GM23338 (cell line): ENCODE results near the gene UBXN1. TPM values are rescaled to one million over a fixed set of nuclear protein-coding genes. Genes with fewer than 3 reads are reported as not detected.
"Not testable (repeated sequence)": the region's sequence is repeated elsewhere in the genome, so short reads cannot be mapped to it uniquely, and the experiment has no call there.

Source experiments
- ATAC-seq: fragments of 200-7000 bp; cut with Tn5 transposase; 3 replicates; pipeline ENCODE4 v1.9.1; 2020
- DNase-seq: peaks from one replicate; pipeline ENCODE4 v3.0.0-alpha.2; 2015; ENCODE audit warnings: low spot score
- H2AFZ ChIP-seq: fragments of 200-600 bp; sonication (generic); 2 replicates; pipeline ENCODE4 v1.8.0; 2016; ENCODE audit warnings: antibody characterized with exemption, mild to moderate bottlenecking, moderate library complexity
- H3F3A ChIP-seq: fragments of 200-600 bp; sonication (generic); replicated peaks from 2 replicates; pipeline ENCODE4 v1.8.0; 2017; ENCODE audit warnings: antibody characterized with exemption, mixed run types, low read depth
- H3K27ac ChIP-seq: fragments of 200-600 bp; sonication (generic); 2 replicates; pipeline ENCODE4 v1.6.1; 2016; ENCODE audit warnings: low read depth
- H3K27me3 ChIP-seq: fragments of 200-600 bp; sonication (generic); 2 replicates; pipeline ENCODE4 v1.8.0; 2016; ENCODE audit warnings: mild to moderate bottlenecking, mixed run types, moderate library complexity; ENCODE audit not compliant: insufficient read depth
- H3K36me3 ChIP-seq: fragments of 200-600 bp; sonication (generic); 2 replicates; pipeline ENCODE4 v1.8.0; 2016; ENCODE audit warnings: mild to moderate bottlenecking; ENCODE audit not compliant: insufficient read depth
- H3K4me1 ChIP-seq: fragments of 200-600 bp; sonication (generic); 2 replicates; pipeline ENCODE4 v1.8.0; 2016; ENCODE audit warnings: mild to moderate bottlenecking, moderate library complexity; ENCODE audit not compliant: insufficient read depth
- H3K4me2 ChIP-seq: fragments of 200-600 bp; sonication (generic); 2 replicates; pipeline ENCODE4 v1.7.1; 2017; ENCODE audit warnings: mixed run types
- H3K4me3 ChIP-seq: fragments of 200-600 bp; sonication (generic); 2 replicates; pipeline ENCODE4 v1.6.1; 2016; ENCODE audit warnings: mixed run types
- H3K79me2 ChIP-seq: fragments of 200-600 bp; sonication (generic); replicated peaks from 2 replicates; pipeline ENCODE4 v1.8.0; 2017; ENCODE audit warnings: mild to moderate bottlenecking; ENCODE audit not compliant: insufficient read depth
- H3K9me2 ChIP-seq: fragments of 200-600 bp; sonication (generic); 2 replicates; pipeline ENCODE4 v1.8.0; 2017; ENCODE audit not compliant: insufficient read depth
- H4K20me1 ChIP-seq: fragments of 200-600 bp; sonication (generic); replicated peaks from 2 replicates; pipeline ENCODE4 v1.8.0; 2017; ENCODE audit warnings: mild to moderate bottlenecking; ENCODE audit not compliant: insufficient read depth
- H3K27ac Mint-ChIP-seq: 2 replicates; pipeline ENCODE4 v1.8.0; 2020; ENCODE audit warnings: inconsistent platforms, mild to moderate bottlenecking, moderate library complexity, mixed read lengths
- H3K27me3 Mint-ChIP-seq: 3 replicates; pipeline ENCODE4 v1.8.0; 2022; ENCODE audit warnings: low read depth, mild to moderate bottlenecking, moderate library complexity, mixed read lengths, inconsistent platforms; ENCODE audit not compliant: insufficient read depth, poor library complexity
- H3K36me3 Mint-ChIP-seq: 3 replicates; pipeline ENCODE4 v1.8.0; 2021; ENCODE audit warnings: low read depth, mild to moderate bottlenecking, inconsistent platforms, moderate library complexity, mixed read lengths
- H3K4me1 Mint-ChIP-seq: 3 replicates; pipeline ENCODE4 v1.8.0; 2020; ENCODE audit warnings: mild to moderate bottlenecking, inconsistent platforms, mixed read lengths
- H3K4me3 Mint-ChIP-seq: 3 replicates; pipeline ENCODE4 v1.8.0; 2021; ENCODE audit warnings: moderate library complexity, mild to moderate bottlenecking, inconsistent platforms, mixed read lengths
- H3K9me3 Mint-ChIP-seq: 3 replicates; pipeline ENCODE4 v1.8.0; 2020; ENCODE audit warnings: moderate library complexity, mild to moderate bottlenecking, inconsistent platforms, mixed read lengths
- CREB1 ChIP-seq: fragments of 250-450 bp; sonication (Bioruptor Pico); IDR thresholded peaks from 2 replicates; pipeline ENCODE4 v1.5.0; 2020; ENCODE audit warnings: low read depth, mild to moderate bottlenecking, moderate library complexity
- CTCF ChIP-seq, 2 experiments: fragments of 200-600 bp in 1 of 2; sonication (generic) in 1 of 2; conservative IDR thresholded peaks; 2 replicates each; pipeline versions ENCODE4 v1.5.1 to v1.6.1; 2016 to 2017; ENCODE audit warnings: antibody characterized with exemption in 2 of 2, low read depth in 2 of 2, mild to moderate bottlenecking in 2 of 2, moderate library complexity in 1 of 2
- ETS1 ChIP-seq: IDR thresholded peaks from 2 replicates; pipeline ENCODE4 v1.6.1; 2016; ENCODE audit warnings: antibody characterized with exemption
- EZH2 ChIP-seq: fragments of 200-600 bp; sonication (generic); IDR thresholded peaks from one replicate; pipeline ENCODE4 v1.8.0; 2017; ENCODE audit warnings: antibody characterized with exemption, mild to moderate bottlenecking, low read depth; ENCODE audit not compliant: unreplicated experiment
- EZH2phosphoT487 ChIP-seq: fragments of 200-600 bp; sonication (generic); IDR thresholded peaks from one replicate; pipeline ENCODE4 v1.8.1; 2018; ENCODE audit warnings: antibody characterized with exemption; ENCODE audit not compliant: unreplicated experiment
- JUNB ChIP-seq: IDR thresholded peaks from one replicate; pipeline ENCODE4 v1.6.1; 2016; ENCODE audit warnings: antibody characterized with exemption; ENCODE audit not compliant: unreplicated experiment
- NANOG ChIP-seq: IDR thresholded peaks from 2 replicates; pipeline ENCODE4 v1.6.1; 2016; ENCODE audit warnings: antibody characterized with exemption, borderline replicate concordance
- POLR2AphosphoS5 ChIP-seq: IDR thresholded peaks from 2 replicates; pipeline ENCODE4 v1.6.1; 2016; ENCODE audit warnings: antibody characterized with exemption, low read depth
- REST ChIP-seq: IDR thresholded peaks from one replicate; pipeline ENCODE4 v1.6.1; 2018; ENCODE audit warnings: antibody characterized with exemption; ENCODE audit not compliant: unreplicated experiment
- STAT1 ChIP-seq: IDR thresholded peaks from one replicate; pipeline ENCODE4 v1.6.1; 2016; ENCODE audit warnings: antibody characterized with exemption; ENCODE audit not compliant: unreplicated experiment
- ZNF331 ChIP-seq: fragments of 250-450 bp; sonication (Bioruptor Pico); IDR thresholded peaks from 2 replicates; pipeline ENCODE4 v1.5.0; 2020; ENCODE audit warnings: low read depth, mild to moderate bottlenecking, moderate library complexity
- polyA plus RNA-seq: library from polyadenylated mRNA; unstranded; fragments of >200 nt; fragmentation: Nextera tagmentation; extraction: Ambion mirVana; gene quantifications from 2 replicates; pipeline ENCODE4 v1.2.1, GENCODE V29; 2016
- total RNA-seq: library from RNA; depleted of rRNA; stranded (reverse); fragments of >200 nt; shearing (Covaris generic); gene quantifications from 2 replicates; pipeline ENCODE4 v1.2.3, GENCODE V29; 2014

The UBXN1 gene
- total and polyA plus RNA-seq, 2 experiments from 2014 or later: 126 to 132 TPM

- TF ChIP-seq CREB1 (CRISPR knock-in tag) (no peak), JUNB (no peak), POLR2AphosphoS5 (no peak), EZH2 (no peak), REST (no peak), CTCF (conservative IDR thresholded peaks at IDR 0.05; ENCODE audit: low read depth in 2 of 2) (no peak), STAT1 (no peak), NANOG (no peak), ZNF331 (CRISPR knock-in tag) (no peak), ETS1 (no peak), EZH2phosphoT487 (no peak)
Observed at GRCh38 chr11:62705413-62705812, 26.5 kb upstream of the UBXN1 start (continued).

GRCh38 chr11:62703921-62704320 lies 25.0 kb upstream of the UBXN1 start:
- not testable (repeated sequence) for H3K27me3 ChIP-seq, H3K79me2 ChIP-seq, H3K4me2 ChIP-seq, ATAC-seq, H3K9me3 Mint-ChIP-seq, H3K9me2 ChIP-seq, H4K20me1 ChIP-seq, DNase-seq, H3K4me3 Mint-ChIP-seq, H3K27ac Mint-ChIP-seq, H3K27ac ChIP-seq, H3K4me3 ChIP-seq, H2AFZ ChIP-seq
- Mint-ChIP-seq H3K27me3 (peaks cover 19% of the 10 kb centered on the region), H3K4me1 (peaks cover 25% of the 10 kb centered on the region), H3K36me3 (peaks cover 33% of the 10 kb centered on the region)
- Histone ChIP-seq H3F3A (peaks cover 32% of the 10 kb centered on the region), H3K36me3 (peaks cover 11% of the 10 kb centered on the region), H3K4me1 (peaks cover 17% of the 10 kb centered on the region)
